HepG2 (cell line): Measurements from ENCODE around the gene ZDHHC3. TPM values are rescaled to one million over a fixed set of nuclear protein-coding genes. Genes with fewer than 3 reads are reported as not detected.
A peak's percentile ranks its signal among the peaks of the same experiment; 100 is the strongest.

ENCODE experiments used
- BRF2 ChIP-seq: sonication (generic); formaldehyde crosslinking; IDR thresholded peaks from 2 replicates; pipeline ENCODE4 v1.8.1; 2022; ENCODE audit warnings: mild to moderate bottlenecking, missing genetic modification reagents
- ETS1 ChIP-seq: sonication (generic); formaldehyde crosslinking; IDR thresholded peaks from 2 replicates; pipeline ENCODE4 v1.4.0; 2020; ENCODE audit warnings: missing genetic modification reagents
- ETV6 ChIP-seq: sonication (generic); formaldehyde crosslinking; conservative IDR thresholded peaks from 2 replicates; pipeline ENCODE4 v1.4.0; 2020; ENCODE audit warnings: missing genetic modification reagents
- GPN1 ChIP-seq: sonication (generic); formaldehyde crosslinking; IDR thresholded peaks from 2 replicates; pipeline ENCODE4 v1.5.1; 2020; ENCODE audit warnings: missing genetic modification reagents, borderline replicate concordance
- LCORL ChIP-seq, 2 experiments: fragments of 450-650 bp in 1 of 2; sonication (generic) in 1 of 2; formaldehyde crosslinking in 1 of 2; IDR thresholded peaks; 2 replicates each; pipeline versions ENCODE4 v1.5.0 to v1.6.1; 2017 to 2020; ENCODE audit warnings: antibody characterized with exemption in 1 of 2, missing genetic modification reagents in 1 of 2
- MAX ChIP-seq: IDR thresholded peaks from 2 replicates; pipeline ENCODE4 v1.6.1; 2012; ENCODE audit warnings: inconsistent platforms
- NCOR1 ChIP-seq: fragments of 200-600 bp; sonication (generic); IDR thresholded peaks from 2 replicates; pipeline ENCODE4 v1.7.0; 2017; ENCODE audit warnings: antibody characterized with exemption, low read length, borderline replicate concordance
- REPIN1 ChIP-seq: sonication (generic); formaldehyde crosslinking; IDR thresholded peaks from 2 replicates; pipeline ENCODE4 v1.8.0; 2022; ENCODE audit warnings: missing genetic modification reagents, low read depth, mild to moderate bottlenecking, borderline replicate concordance
- SP140L ChIP-seq: sonication (generic); formaldehyde crosslinking; IDR thresholded peaks from 2 replicates; pipeline ENCODE4 v1.4.0; 2020; ENCODE audit warnings: missing genetic modification reagents, borderline replicate concordance
- TP53 ChIP-seq: sonication (generic); formaldehyde crosslinking; conservative IDR thresholded peaks from 2 replicates; pipeline ENCODE4 v1.4.0; 2020; ENCODE audit warnings: missing genetic modification reagents
- ZNF205 ChIP-seq: IDR thresholded peaks from 2 replicates; pipeline ENCODE4 v1.6.1; 2018; ENCODE audit warnings: missing biosample characterization, missing genetic modification reagents
- ZNF33B ChIP-seq: sonication (generic); formaldehyde crosslinking; IDR thresholded peaks from 2 replicates; pipeline ENCODE4 v1.5.1; 2020; ENCODE audit warnings: mild to moderate bottlenecking, missing genetic modification reagents
- ZNF556 ChIP-seq: sonication (generic); formaldehyde crosslinking; IDR thresholded peaks from 2 replicates; pipeline ENCODE4 v1.4.0; 2020; ENCODE audit warnings: mild to moderate bottlenecking, missing genetic modification reagents, borderline replicate concordance
- ZNF569 ChIP-seq: sonication (generic); formaldehyde crosslinking; IDR thresholded peaks from 2 replicates; pipeline ENCODE4 v1.5.0; 2020; ENCODE audit warnings: mild to moderate bottlenecking, missing genetic modification reagents, moderate library complexity, borderline replicate concordance
- ZNF7 ChIP-seq: IDR thresholded peaks from 2 replicates; pipeline ENCODE4 v1.6.1; 2016; ENCODE audit warnings: missing biosample characterization, missing genetic modification reagents
- ZNF713 ChIP-seq: sonication (generic); formaldehyde crosslinking; IDR thresholded peaks from 2 replicates; pipeline ENCODE4 v1.4.0; 2020; ENCODE audit warnings: mild to moderate bottlenecking, missing genetic modification reagents
- ZNF782 ChIP-seq: sonication (generic); formaldehyde crosslinking; IDR thresholded peaks from 2 replicates; pipeline ENCODE4 v1.4.0; 2020; ENCODE audit warnings: missing genetic modification reagents, mild to moderate bottlenecking, borderline replicate concordance
- ZSCAN25 ChIP-seq: sonication (generic); formaldehyde crosslinking; IDR thresholded peaks from 2 replicates; pipeline ENCODE4 v1.8.0; 2022; ENCODE audit warnings: mild to moderate bottlenecking, missing genetic modification reagents
- polyA plus RNA-seq, 8 experiments: library from polyadenylated mRNA; depleted of rRNA in 3 of 8; stranded (reverse) in 7 of 8; unstranded in 1 of 8; fragments of >200 nt; fragmentation: Illumina TruSeq in 4 of 8; extraction: Trizol in 4 of 8; gene quantifications; 2 replicates each; pipeline versions ENCODE4 v1.2.1 to v1.2.3, GENCODE V29; 2011 to 2016; ENCODE audit warnings: low read depth in 4 of 8, missing spikeins in 1 of 8, mixed read lengths in 1 of 8; ENCODE audit not compliant: insufficient read depth in 1 of 8
- total RNA-seq, 5 experiments: library from RNA; depleted of rRNA; stranded (reverse); fragments of >200 nt; fragmentation: Illumina TruSeq; extraction: Trizol; gene quantifications; 2 replicates each; pipeline ENCODE4 v1.2.3, GENCODE V29; 2016; ENCODE audit warnings: low read depth in 1 of 5
- TF ChIP-seq, protein P1 (sequence below): sonication (generic); formaldehyde crosslinking; IDR thresholded peaks from 2 replicates; pipeline ENCODE4 v1.4.0; 2020; ENCODE audit warnings: missing genetic modification reagents; ENCODE audit errors: not compliant biosample characterization
- TF ChIP-seq, protein P2 (sequence below): sonication (generic); formaldehyde crosslinking; IDR thresholded peaks from 2 replicates; pipeline ENCODE4 v1.9.0; 2021; ENCODE audit warnings: missing genetic modification reagents, mild to moderate bottlenecking, borderline replicate concordance

Gene ZDHHC3
- total and polyA plus RNA-seq, 2 of the 13 experiments (the other 11 are each of a cell fraction or from before 2014, with no cell fraction given), result 44.1 to 65.7 TPM

DNA sequence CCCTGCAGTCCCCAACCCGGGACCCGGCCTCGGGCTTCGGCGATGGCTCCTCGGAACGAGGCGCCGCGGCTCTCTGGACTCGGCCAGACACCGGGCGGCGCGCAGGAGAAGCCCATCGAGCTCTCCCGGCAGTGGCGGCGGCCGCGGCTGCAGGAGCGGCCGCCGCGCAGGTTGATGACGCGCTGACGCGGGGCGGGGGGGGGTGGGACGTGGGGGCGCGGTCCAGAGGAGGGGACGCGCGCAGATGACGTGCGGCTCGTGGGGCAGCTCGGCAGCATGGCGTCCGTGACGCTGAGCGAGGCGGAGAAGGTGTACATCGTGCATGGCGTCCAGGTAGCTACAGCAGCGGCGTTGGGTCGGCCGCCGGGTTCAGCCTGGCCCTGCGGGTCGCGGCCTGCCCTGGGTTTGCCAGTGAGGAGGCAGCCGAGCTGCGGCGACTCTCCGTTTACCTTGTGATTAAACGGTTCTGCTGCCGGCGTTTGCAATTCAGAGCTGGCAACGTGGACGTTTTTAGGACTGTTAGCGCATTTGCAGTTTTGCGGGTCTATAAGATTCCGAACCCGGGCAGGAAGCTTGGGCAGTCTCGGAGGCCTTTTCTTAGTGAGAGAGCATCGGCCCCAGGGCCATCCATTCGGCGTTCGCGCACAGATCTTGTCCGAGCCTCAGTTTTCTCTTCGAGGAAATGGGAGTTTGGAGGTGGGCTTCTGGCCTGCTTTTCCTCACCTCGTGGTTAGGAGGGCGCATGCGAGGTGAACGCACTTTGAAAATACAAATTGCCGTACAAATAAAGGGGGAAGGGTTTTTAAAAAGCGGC lies at the start of gene ZDHHC3, which contains the start of gene EXOSC7 (continued):
- TF ChIP-seq BRF2 (CRISPR knock-in tag) (no peak; the same call in 1 of the 2 replicates), ETS1 (no peak), ZSCAN25 (CRISPR knock-in tag) (peak; percentile 63; the same call in 1 of the 2 replicates), ZNF782 (CRISPR knock-in tag) (no peak), NCOR1 (no peak), ZNF556 (CRISPR knock-in tag) (no peak), ZNF7 (CRISPR knock-in tag) (no peak), LCORL (IDR thresholded peaks at IDR 0.05) (no peak), LCORL (CRISPR knock-in tag; IDR thresholded peaks at IDR 0.05) (no peak; the same call in 1 of the 2 replicates), MAX (peak; percentile 89), TP53 (no peak), REPIN1 (CRISPR knock-in tag) (no peak; the same call in 1 of the 2 replicates), ETV6 (CRISPR knock-in tag) (no peak), SP140L (CRISPR knock-in tag) (no peak), ZNF713 (CRISPR knock-in tag) (no peak), ZNF569 (CRISPR knock-in tag) (no peak), ZNF205 (0 out of 2 replicates have a peak, but pooled peaks have one; percentile 53), GPN1 (no peak), ZNF33B (CRISPR knock-in tag) (no peak)
- TF ChIP-seq, protein P1, sequence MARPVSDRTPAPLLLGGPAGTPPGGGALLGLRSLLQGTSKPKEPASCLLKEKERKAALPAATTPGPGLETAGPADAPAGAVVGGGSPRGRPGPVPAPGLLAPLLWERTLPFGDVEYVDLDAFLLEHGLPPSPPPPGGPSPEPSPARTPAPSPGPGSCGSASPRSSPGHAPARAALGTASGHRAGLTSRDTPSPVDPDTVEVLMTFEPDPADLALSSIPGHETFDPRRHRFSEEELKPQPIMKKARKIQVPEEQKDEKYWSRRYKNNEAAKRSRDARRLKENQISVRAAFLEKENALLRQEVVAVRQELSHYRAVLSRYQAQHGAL (CRISPR knock-in tag), result no peak
- TF ChIP-seq, protein P2, sequence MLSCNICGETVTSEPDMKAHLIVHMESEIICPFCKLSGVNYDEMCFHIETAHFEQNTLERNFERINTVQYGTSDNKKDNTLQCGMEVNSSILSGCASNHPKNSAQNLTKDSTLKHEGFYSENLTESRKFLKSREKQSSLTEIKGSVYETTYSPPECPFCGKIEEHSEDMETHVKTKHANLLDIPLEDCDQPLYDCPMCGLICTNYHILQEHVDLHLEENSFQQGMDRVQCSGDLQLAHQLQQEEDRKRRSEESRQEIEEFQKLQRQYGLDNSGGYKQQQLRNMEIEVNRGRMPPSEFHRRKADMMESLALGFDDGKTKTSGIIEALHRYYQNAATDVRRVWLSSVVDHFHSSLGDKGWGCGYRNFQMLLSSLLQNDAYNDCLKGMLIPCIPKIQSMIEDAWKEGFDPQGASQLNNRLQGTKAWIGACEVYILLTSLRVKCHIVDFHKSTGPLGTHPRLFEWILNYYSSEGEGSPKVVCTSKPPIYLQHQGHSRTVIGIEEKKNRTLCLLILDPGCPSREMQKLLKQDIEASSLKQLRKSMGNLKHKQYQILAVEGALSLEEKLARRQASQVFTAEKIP (CRISPR knock-in tag), result no peak
